ENCODE data around the gene SORBS2. TPM values are rescaled to one million over a fixed set of nuclear protein-coding genes. Genes with fewer than 3 reads are reported as not detected.

Gene SORBS2
- total RNA-seq, 1 experiment from 2014 or later: 8.4 TPM

DNA sequence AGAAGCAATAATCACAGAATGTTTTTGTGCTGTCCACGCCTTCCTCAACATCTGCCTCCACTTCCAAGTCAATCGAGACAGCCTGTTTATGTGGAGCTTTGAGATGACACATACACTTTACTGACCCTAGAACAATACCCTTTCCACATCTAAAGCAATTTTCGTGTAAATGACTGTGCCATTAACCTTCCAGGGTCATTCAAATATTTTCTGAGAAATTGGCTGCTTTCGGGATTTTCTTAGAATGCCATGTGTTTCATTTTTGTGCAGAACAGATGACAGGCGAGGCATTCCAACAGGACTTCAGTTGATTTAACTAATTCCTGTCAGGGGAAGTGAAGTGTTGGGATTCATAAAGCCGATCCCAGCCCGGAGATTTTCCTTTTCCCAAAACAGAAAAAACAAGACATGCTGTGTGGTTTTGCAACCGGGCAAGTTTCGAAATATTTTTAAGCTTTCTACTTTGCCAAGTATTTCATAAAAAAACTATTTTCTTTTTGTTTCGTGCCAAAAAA is 73.9 kb downstream of the SORBS2 start:
- H3K27ac ChIP-seq (ENCODE audit: low read length): no peak overlapping the region
- H3K27me3 ChIP-seq (ENCODE audit: control insufficient read depth, insufficient read depth, low read length): no peaks in the 10 kb centered on the region

DNA sequence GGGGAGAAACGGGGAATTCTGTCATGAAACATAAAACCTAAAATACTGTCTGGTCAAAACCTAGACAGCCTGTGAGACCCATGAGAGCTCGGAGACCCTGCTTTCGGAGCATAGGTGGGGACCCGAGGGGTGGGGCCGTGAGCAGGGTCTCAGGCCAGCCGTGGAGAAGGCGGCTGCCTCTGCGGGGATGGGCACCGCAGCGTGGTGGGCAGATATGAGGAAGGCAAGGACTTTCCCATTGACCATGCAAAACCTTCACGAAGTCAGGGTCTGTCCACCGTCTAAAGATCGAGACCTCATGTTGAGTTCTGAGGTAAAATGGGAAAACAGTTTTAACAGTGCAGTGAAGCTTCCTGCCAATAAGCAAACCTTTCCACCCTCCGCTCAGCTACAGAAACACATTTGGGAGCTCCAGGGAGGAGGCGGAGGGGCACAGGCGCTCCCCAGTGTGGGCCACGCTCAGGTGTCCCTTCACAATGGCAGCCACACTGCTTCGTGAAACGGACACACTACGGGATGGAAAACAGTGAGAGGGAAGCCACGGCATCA is 74.4 kb downstream of the SORBS2 start:
- no peaks in the 10 kb centered on the region for H3K4me1 ChIP-seq (ENCODE audit: control insufficient read depth, insufficient read depth, low read length)
- BruUV-seq (replicated peaks): no TSS peak
- intact Hi-C loops (cut with micrococcal nuclease; ENCODE audit: unreplicated experiment) (no loop called here), in situ Hi-C loops (cut with HindIII; ENCODE audit: low pct_unique_long_range_greater_than_20kb, low sequenced_read_pairs) (no loop called here)
- H3K27ac ChIP-seq (ENCODE audit: low read length): no peak overlapping the region
- ATAC-seq (no peak), DNase-seq (ENCODE audit: low read depth, low spot score) (no peak)
- TF ChIP-seq POLR2AphosphoS5 (IDR thresholded peaks at IDR 0.05; ENCODE audit: low read depth, low read length) (no peak), TCF7L2 (IDR thresholded peaks at IDR 0.05; ENCODE audit: low read depth, low read length) (no peak), SIN3A (IDR thresholded peaks at IDR 0.05; ENCODE audit: borderline replicate concordance, insufficient read depth, low read depth, low read length) (no peak)
- TF ChIP-seq, protein P1, sequence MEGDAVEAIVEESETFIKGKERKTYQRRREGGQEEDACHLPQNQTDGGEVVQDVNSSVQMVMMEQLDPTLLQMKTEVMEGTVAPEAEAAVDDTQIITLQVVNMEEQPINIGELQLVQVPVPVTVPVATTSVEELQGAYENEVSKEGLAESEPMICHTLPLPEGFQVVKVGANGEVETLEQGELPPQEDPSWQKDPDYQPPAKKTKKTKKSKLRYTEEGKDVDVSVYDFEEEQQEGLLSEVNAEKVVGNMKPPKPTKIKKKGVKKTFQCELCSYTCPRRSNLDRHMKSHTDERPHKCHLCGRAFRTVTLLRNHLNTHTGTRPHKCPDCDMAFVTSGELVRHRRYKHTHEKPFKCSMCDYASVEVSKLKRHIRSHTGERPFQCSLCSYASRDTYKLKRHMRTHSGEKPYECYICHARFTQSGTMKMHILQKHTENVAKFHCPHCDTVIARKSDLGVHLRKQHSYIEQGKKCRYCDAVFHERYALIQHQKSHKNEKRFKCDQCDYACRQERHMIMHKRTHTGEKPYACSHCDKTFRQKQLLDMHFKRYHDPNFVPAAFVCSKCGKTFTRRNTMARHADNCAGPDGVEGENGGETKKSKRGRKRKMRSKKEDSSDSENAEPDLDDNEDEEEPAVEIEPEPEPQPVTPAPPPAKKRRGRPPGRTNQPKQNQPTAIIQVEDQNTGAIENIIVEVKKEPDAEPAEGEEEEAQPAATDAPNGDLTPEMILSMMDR (IDR thresholded peaks at IDR 0.05): no peak
- TF ChIP-seq, protein P2, sequence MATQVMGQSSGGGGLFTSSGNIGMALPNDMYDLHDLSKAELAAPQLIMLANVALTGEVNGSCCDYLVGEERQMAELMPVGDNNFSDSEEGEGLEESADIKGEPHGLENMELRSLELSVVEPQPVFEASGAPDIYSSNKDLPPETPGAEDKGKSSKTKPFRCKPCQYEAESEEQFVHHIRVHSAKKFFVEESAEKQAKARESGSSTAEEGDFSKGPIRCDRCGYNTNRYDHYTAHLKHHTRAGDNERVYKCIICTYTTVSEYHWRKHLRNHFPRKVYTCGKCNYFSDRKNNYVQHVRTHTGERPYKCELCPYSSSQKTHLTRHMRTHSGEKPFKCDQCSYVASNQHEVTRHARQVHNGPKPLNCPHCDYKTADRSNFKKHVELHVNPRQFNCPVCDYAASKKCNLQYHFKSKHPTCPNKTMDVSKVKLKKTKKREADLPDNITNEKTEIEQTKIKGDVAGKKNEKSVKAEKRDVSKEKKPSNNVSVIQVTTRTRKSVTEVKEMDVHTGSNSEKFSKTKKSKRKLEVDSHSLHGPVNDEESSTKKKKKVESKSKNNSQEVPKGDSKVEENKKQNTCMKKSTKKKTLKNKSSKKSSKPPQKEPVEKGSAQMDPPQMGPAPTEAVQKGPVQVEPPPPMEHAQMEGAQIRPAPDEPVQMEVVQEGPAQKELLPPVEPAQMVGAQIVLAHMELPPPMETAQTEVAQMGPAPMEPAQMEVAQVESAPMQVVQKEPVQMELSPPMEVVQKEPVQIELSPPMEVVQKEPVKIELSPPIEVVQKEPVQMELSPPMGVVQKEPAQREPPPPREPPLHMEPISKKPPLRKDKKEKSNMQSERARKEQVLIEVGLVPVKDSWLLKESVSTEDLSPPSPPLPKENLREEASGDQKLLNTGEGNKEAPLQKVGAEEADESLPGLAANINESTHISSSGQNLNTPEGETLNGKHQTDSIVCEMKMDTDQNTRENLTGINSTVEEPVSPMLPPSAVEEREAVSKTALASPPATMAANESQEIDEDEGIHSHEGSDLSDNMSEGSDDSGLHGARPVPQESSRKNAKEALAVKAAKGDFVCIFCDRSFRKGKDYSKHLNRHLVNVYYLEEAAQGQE (IDR thresholded peaks at IDR 0.05; ENCODE audit: insufficient read depth in 1 of 2, low read depth in 2 of 2, low read length in 1 of 2): no peak
- H3K27me3 ChIP-seq (ENCODE audit: control insufficient read depth, insufficient read depth, low read length): no peaks in the 10 kb centered on the region
- H3K4me3 ChIP-seq (ENCODE audit: low read depth in 2 of 2, low read length in 2 of 2): no peak overlapping the region
- no peaks in the 10 kb centered on the region for H3K9me3 ChIP-seq (ENCODE audit: control insufficient read depth, insufficient read depth, low read depth, low read length)
- no peaks in the 10 kb centered on the region for H3K36me3 ChIP-seq (ENCODE audit: control insufficient read depth, insufficient read depth, low read length)
- ChIA-PET POLR2A (no interaction called here), CTCF (no interaction called here)

More for the DNA sequence above, 73.9 kb downstream of the SORBS2 start:
- intact Hi-C loops (cut with micrococcal nuclease; ENCODE audit: unreplicated experiment) (no loop called here), in situ Hi-C loops (cut with HindIII; ENCODE audit: low pct_unique_long_range_greater_than_20kb, low sequenced_read_pairs) (no loop called here)
- no peak for TF ChIP-seq TCF7L2 (IDR thresholded peaks at IDR 0.05; ENCODE audit: low read depth, low read length)
- TF ChIP-seq, protein P2 (IDR thresholded peaks at IDR 0.05; ENCODE audit: insufficient read depth in 1 of 2, low read depth in 2 of 2, low read length in 1 of 2): no peak
- TF ChIP-seq, protein P1 (IDR thresholded peaks at IDR 0.05): no peak
- no peak for TF ChIP-seq SIN3A (IDR thresholded peaks at IDR 0.05; ENCODE audit: borderline replicate concordance, insufficient read depth, low read depth, low read length)
- TF ChIP-seq POLR2AphosphoS5 (IDR thresholded peaks at IDR 0.05; ENCODE audit: low read depth, low read length): no peak
- H3K9me3 ChIP-seq (ENCODE audit: control insufficient read depth, insufficient read depth, low read depth, low read length): no peaks in the 10 kb centered on the region
- H3K4me3 ChIP-seq (ENCODE audit: low read depth in 2 of 2, low read length in 2 of 2): no peak overlapping the region
- no peaks in the 10 kb centered on the region for H3K4me1 ChIP-seq (ENCODE audit: control insufficient read depth, insufficient read depth, low read length)
- POLR2A ChIA-PET: no interaction called here
- no peaks in the 10 kb centered on the region for H3K36me3 ChIP-seq (ENCODE audit: control insufficient read depth, insufficient read depth, low read length)
- no peak for DNase-seq (ENCODE audit: low read depth, low spot score)
- no peak for ATAC-seq
- CTCF ChIA-PET: no interaction called here
- BruUV-seq (replicated peaks): no TSS peak
